Measurements from ENCODE around the gene ANLN.

GRCh38 chr7:36422072-36422471 lies 32.4 kb downstream of the ANLN start:
- TF ChIP-seq CTCF (IDR thresholded peaks at IDR 0.05; ENCODE audit: poor library complexity) (no peak), EZH2phosphoT487 (IDR thresholded peaks at IDR 0.05; ENCODE audit: low read depth, severe bottlenecking, unreplicated experiment) (no peak), EZH2 (IDR thresholded peaks at IDR 0.05; ENCODE audit: borderline replicate concordance) (no peak)

Measured in hepatocyte (in vitro differentiated cells).